Astrocyte of the cerebellum (primary cell): ENCODE measurements around the gene TFEB.

ENCODE experiments used
- DNase-seq: peaks from one replicate; pipeline ENCODE4 v3.0.0-alpha.2; 2011; ENCODE audit warnings: low read depth
- H3K4me3 ChIP-seq: 2 replicates; pipeline ENCODE4 v1.5.1; 2011; ENCODE audit warnings: mild to moderate bottlenecking, low read depth, low read length, moderate library complexity
- in situ Hi-C: cut with HindIII; loops from 2 replicates; pipeline ENCODE4 v1.10.0; 2017; ENCODE audit warnings: low sequenced_read_pairs
- TF ChIP-seq, protein P1 (sequence below): IDR thresholded peaks from 2 replicates; pipeline ENCODE4 v1.5.1; 2012; ENCODE audit warnings: low read length, low read depth, moderate library complexity, mild to moderate bottlenecking; ENCODE audit errors: missing control alignments

The TFEB gene

DNA sequence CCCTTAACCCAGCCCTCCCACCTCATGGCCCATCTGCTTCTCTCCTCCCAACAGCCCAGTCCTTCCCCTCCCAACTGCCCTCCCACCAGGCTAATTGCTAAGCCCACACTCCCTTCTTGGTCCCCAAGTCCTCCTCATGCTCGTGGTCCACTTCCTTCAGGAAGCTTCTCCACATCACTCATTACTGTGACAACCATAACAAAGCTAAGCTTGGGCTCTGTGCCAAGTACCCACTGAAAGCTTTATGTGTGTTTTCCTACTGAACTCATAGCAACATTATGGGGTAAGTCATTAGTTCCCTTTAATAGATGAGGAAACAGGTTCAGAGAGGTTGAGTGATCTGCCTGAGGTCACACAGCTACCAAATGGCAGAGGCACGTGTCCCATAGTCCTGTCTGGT lies 28.1 kb upstream of the TFEB start:
- in situ Hi-C loops = no loop called here
- TF ChIP-seq, protein P1, sequence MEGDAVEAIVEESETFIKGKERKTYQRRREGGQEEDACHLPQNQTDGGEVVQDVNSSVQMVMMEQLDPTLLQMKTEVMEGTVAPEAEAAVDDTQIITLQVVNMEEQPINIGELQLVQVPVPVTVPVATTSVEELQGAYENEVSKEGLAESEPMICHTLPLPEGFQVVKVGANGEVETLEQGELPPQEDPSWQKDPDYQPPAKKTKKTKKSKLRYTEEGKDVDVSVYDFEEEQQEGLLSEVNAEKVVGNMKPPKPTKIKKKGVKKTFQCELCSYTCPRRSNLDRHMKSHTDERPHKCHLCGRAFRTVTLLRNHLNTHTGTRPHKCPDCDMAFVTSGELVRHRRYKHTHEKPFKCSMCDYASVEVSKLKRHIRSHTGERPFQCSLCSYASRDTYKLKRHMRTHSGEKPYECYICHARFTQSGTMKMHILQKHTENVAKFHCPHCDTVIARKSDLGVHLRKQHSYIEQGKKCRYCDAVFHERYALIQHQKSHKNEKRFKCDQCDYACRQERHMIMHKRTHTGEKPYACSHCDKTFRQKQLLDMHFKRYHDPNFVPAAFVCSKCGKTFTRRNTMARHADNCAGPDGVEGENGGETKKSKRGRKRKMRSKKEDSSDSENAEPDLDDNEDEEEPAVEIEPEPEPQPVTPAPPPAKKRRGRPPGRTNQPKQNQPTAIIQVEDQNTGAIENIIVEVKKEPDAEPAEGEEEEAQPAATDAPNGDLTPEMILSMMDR = no peak
- no peak overlapping the region for H3K4me3 ChIP-seq
- no peak for DNase-seq

GRCh38 chr6:41759905-41760579 lies 24.6 kb upstream of the TFEB start:
- no peak for DNase-seq
- in situ Hi-C loops = no loop called here
- TF ChIP-seq, protein P1 = no peak
- H3K4me3 ChIP-seq = no peak overlapping the region

- in situ Hi-C loops = no loop called here
- no peak for DNase-seq
- no peak overlapping the region for H3K4me3 ChIP-seq
- TF ChIP-seq, protein P1 = no peak
Observed at GRCh38 chr6:41759106-41759904, 23.9 kb upstream of the TFEB start.

- TF ChIP-seq, protein P1 = no peak
- no peak for DNase-seq
- H3K4me3 ChIP-seq = no peak overlapping the region
- in situ Hi-C loops = no loop called here
Observed at GRCh38 chr6:41758641-41759035, 23.2 kb upstream of the TFEB start.

DNA sequence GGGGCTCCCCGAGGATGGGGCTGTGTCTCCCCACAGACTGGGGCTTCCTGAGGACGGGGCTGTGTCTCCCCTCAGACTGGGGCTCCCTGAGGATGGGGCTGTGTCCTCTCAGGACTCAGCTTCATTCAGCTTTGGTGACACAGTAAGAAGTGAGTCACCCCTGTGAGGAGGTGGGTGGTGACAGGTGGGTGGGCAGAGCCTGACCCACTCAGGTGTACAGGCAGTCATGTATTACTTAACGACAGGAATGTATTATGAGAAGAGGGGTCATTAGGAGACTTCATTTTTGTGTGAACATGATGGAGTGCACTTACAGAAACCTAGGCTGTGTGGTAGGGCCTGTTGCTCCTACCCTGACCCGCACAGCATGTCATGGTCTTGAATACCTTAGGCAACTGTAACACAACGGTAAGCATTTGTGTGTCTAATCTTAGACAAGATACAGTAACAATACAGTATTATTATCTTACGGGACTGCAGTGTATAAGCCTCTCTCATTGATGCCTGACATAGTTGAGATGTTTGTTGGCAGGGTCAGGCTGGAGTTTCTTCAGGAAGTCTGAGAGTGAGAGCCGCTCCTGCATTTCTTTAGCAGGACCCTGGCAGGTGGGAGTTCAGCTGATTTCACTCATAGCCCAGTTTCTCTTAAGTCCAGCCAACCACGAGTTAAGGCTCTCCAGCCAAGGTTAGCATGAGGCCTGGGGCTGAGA lies 22.7 kb upstream of the TFEB start:
- in situ Hi-C loops = no loop called here
- H3K4me3 ChIP-seq = no peak overlapping the region
- TF ChIP-seq, protein P1 = no peak
- no peak for DNase-seq

DNA sequence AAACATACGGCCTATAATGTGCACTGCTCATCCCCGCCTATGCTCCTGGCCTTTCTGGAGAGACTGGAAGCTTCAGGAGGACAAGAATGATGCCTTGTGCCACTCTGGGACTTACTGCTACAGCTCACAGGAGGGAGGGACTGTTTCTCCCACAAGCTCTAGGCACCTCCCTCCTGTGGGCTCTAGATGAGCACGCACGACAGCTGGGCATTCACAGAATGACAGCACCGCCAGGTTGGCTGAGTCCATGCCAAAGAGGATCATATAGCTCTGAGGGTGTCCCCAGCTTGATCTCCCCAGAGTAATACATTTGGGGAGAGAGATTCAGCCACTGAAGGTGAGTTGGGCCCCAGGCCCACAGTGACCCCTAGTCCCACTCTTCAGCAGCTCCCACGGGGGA lies 21.9 kb upstream of the TFEB start:
- H3K4me3 ChIP-seq = no peak overlapping the region
- DNase-seq = no peak
- in situ Hi-C loops = no loop called here
- TF ChIP-seq, protein P1 = no peak
